Mesothelial cell of epicardium (in vitro differentiated cells): Measurements from ENCODE around the gene C9orf72. TPM values are rescaled to one million over a fixed set of nuclear protein-coding genes. Genes with fewer than 3 reads are reported as not detected.

Experiments used
- DNase-seq, 2 experiments: peaks; one replicate each; pipeline ENCODE4 v3.0.0; 2021; ENCODE audit warnings: low spot score in 2 of 2; ENCODE audit not compliant: unreplicated experiment in 2 of 2
- H3K27ac Mint-ChIP-seq: 2 replicates; pipeline ENCODE4 v1.8.0; 2021; ENCODE audit warnings: mixed read lengths
- H3K27me3 Mint-ChIP-seq: 2 replicates; pipeline ENCODE4 v1.8.0; 2021; ENCODE audit warnings: low read depth, mixed read lengths
- H3K36me3 Mint-ChIP-seq: 2 replicates; pipeline ENCODE4 v1.8.0; 2021; ENCODE audit warnings: mixed read lengths
- H3K4me1 Mint-ChIP-seq: 2 replicates; pipeline ENCODE4 v1.8.0; 2021; ENCODE audit warnings: mixed read lengths
- H3K4me3 Mint-ChIP-seq: 2 replicates; pipeline ENCODE4 v1.8.0; 2021; ENCODE audit warnings: mild to moderate bottlenecking, moderate library complexity, mixed read lengths
- H3K9me3 Mint-ChIP-seq: 2 replicates; pipeline ENCODE4 v1.8.0; 2021; ENCODE audit warnings: mixed read lengths
- total RNA-seq: library from RNA; stranded (reverse); gene quantifications from 3 replicates; pipeline ENCODE4 v1.2.1, GENCODE V29; 2021
- TF ChIP-seq, protein P1 (sequence below): fragments of 200-600 bp; sonication (generic); IDR thresholded peaks from one replicate; pipeline ENCODE4 v1.5.0; 2021; ENCODE audit warnings: antibody characterized with exemption; ENCODE audit not compliant: unreplicated experiment

Gene C9orf72
- total RNA-seq, 1 donor from 2014 or later = 22.0 TPM

DNA sequence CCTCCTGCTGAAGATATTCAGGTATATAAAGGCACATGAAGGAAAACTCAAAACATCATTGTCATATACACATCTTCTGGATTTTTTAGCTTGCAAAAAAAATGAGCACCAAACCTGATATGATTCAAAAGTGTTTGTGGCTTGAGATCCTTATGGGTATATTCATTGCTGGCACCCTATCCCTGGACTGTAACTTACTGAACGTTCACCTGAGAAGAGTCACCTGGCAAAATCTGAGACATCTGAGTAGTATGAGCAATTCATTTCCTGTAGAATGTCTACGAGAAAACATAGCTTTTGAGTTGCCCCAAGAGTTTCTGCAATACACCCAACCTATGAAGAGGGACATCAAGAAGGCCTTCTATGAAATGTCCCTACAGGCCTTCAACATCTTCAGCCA is 49.0 kb downstream of the C9orf72 start, which contains the start of gene IFNK:
TSS of gene IFNK (plus strand) at position 55 of the 400 bp plus-strand sequence. CDS start at position 102, 47 bp downstream.
- Mint-ChIP-seq H3K4me3 (no peak within 1 kb of the TSS), H3K4me1 (peaks cover 31% of the 10 kb centered on the region), H3K9me3 (no peaks in the 10 kb centered on the region), H3K27ac (no peak within 1 kb of the TSS), H3K36me3 (peaks cover 5% of the 10 kb centered on the region), H3K27me3 (no peaks in the 10 kb centered on the region)
- TF ChIP-seq, protein P1, sequence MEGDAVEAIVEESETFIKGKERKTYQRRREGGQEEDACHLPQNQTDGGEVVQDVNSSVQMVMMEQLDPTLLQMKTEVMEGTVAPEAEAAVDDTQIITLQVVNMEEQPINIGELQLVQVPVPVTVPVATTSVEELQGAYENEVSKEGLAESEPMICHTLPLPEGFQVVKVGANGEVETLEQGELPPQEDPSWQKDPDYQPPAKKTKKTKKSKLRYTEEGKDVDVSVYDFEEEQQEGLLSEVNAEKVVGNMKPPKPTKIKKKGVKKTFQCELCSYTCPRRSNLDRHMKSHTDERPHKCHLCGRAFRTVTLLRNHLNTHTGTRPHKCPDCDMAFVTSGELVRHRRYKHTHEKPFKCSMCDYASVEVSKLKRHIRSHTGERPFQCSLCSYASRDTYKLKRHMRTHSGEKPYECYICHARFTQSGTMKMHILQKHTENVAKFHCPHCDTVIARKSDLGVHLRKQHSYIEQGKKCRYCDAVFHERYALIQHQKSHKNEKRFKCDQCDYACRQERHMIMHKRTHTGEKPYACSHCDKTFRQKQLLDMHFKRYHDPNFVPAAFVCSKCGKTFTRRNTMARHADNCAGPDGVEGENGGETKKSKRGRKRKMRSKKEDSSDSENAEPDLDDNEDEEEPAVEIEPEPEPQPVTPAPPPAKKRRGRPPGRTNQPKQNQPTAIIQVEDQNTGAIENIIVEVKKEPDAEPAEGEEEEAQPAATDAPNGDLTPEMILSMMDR = no peak
- DNase-seq = no peak

DNA sequence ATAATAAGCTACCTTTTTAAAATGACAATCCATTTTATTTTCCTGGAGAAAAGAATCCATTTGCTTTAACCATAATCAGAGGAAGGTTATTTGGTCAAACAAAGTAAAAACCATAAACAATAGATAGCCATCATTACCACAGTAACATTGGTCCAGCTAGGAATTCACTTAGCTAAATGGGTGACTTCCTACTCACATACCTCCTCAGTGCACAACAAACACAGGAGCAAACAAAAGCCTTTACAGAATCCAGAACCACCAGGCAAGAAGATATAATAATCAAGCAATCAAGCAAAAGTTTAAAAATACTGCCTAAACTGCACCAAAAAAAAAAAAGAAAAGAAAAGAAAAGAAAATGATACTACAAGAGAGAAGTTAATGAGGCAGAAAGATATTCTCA is 50.1 kb downstream of the C9orf72 start:
- Mint-ChIP-seq H3K9me3 (no peaks in the 10 kb centered on the region), H3K27ac (no peak overlapping the region), H3K27me3 (no peaks in the 10 kb centered on the region), H3K4me1 (peaks cover 30% of the 10 kb centered on the region), H3K36me3 (peaks cover 5% of the 10 kb centered on the region), H3K4me3 (no peak overlapping the region)
- no peak for DNase-seq
- TF ChIP-seq, protein P1 = no peak

DNA sequence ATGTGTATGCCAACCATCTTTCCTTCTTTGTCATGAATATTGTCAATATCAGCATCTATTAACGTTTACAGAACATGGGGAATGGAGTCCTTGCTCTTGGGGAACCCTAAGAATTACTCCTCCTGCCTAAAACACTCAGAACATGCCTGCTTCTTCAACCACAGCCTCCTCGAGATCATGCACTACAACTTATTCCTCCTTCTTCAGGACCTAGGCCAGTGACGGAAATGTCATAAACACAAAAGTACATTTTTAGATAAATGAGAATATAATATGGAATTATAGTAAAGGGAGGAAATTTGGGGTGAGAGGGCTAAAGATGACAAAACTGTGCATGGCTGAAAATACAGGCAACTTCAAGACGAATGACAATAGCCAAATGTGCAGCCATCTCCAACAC is 52.3 kb downstream of the C9orf72 start:
- no peaks in the 10 kb centered on the region for H3K9me3 Mint-ChIP-seq
- no peak overlapping the region for H3K27ac Mint-ChIP-seq
- H3K27me3 Mint-ChIP-seq = no peaks in the 10 kb centered on the region
- H3K4me1 Mint-ChIP-seq = peaks cover 10% of the 10 kb centered on the region
- H3K4me3 Mint-ChIP-seq = no peak overlapping the region
- no peak for DNase-seq
- TF ChIP-seq, protein P1 = no peak
- H3K36me3 Mint-ChIP-seq = peaks cover 5% of the 10 kb centered on the region

DNA sequence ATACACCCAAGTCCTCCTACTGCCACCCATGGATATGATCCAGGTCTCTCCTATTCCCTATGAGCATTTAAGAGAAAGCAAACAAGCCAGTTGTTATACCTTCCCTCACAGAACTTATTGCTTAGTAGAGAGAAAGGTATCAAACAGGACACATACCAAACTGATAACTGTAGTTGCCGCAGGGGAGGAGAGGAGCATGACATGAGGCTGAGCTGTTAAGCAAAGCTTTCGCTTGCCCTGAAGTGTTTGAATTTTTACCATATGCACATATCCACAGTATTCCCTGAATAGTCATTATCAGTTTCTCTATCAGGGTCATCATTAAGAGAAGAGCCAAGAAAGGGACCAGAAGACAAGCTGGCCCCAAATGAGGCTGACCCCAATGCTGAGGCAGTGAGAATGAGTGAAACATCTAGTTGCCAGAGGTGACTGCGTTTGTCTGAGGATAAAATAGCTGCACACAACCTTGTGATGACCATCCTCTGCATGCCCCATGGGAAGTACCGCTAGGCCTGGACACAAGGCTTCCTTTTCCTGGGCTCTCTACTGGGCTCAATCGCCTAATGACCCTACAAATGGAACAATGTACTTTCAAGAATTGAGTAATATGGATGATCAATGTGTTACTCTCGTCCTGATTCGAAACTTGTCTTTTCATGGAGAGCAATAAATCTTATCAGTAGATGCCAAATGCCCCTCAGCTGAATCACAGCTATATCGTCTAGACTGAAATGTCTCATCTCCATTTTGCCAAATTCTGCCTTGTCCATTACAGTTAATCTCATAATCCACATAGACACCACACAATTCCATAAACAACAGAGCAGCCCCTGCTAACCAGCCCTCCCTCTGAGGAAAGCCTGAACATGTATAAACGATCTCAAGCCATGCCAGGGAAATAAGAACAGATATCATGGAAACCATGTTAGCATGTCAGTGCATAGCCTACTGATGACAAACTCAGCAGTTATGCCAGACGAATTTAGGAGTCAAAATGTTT is 53.5 kb downstream of the C9orf72 start:
- Mint-ChIP-seq H3K4me1 (peaks cover 7% of the 10 kb centered on the region), H3K27ac (no peak overlapping the region), H3K9me3 (no peaks in the 10 kb centered on the region), H3K36me3 (peaks cover 5% of the 10 kb centered on the region), H3K27me3 (no peaks in the 10 kb centered on the region), H3K4me3 (no peak overlapping the region)
- TF ChIP-seq, protein P1 = no peak
- no peak for DNase-seq

DNA sequence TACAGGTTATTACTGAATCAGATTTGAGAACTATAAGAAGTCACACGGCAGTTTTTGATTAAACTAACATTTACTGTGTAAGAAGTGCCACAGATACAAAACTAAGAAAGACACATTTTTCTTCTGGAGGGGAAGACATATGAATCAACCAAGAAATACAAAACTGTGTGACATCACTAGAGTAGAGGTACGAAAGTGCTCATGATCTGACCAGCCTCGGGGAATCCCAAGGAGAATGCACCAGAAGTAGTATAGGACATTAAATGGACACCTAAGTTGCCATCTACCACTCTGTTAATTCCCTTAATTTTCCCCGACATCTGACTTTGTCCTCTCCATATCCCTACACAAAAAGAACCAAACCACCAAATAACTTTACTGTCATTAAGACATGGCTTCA is 54.5 kb downstream of the C9orf72 start:
- Mint-ChIP-seq H3K4me3 (no peak overlapping the region), H3K9me3 (no peaks in the 10 kb centered on the region), H3K27ac (no peak overlapping the region), H3K27me3 (no peaks in the 10 kb centered on the region), H3K36me3 (no peaks in the 10 kb centered on the region), H3K4me1 (peaks cover 7% of the 10 kb centered on the region)
- TF ChIP-seq, protein P1 = no peak
- no peak for DNase-seq
